Activated T-cell treated with anti-CD3 and anti-CD28 coated beads, Interleukin-2, amount 50 U/mL, for 24 hours (primary cell): ENCODE data around the gene RIPK1.
"Not testable (repeated sequence)": the region's sequence is repeated elsewhere in the genome, so short reads cannot be mapped to it uniquely, and the experiment has no call there.

ENCODE experiments used
- DNase-seq: peaks from one replicate; pipeline ENCODE4 v3.0.0-alpha.2; 2020
- H3K27ac Mint-ChIP-seq: 2 replicates; pipeline ENCODE4 v1.8.0; 2020; ENCODE audit warnings: mild to moderate bottlenecking, mixed read lengths
- H3K27me3 Mint-ChIP-seq: 2 replicates; pipeline ENCODE4 v1.8.0; 2020; ENCODE audit warnings: mixed read lengths
- H3K36me3 Mint-ChIP-seq: 2 replicates; pipeline ENCODE4 v1.8.0; 2020; ENCODE audit warnings: low read depth, mixed read lengths
- H3K4me1 Mint-ChIP-seq: 2 replicates; pipeline ENCODE4 v1.8.0; 2020; ENCODE audit warnings: low read depth, mixed read lengths
- H3K4me3 Mint-ChIP-seq: 2 replicates; pipeline ENCODE4 v1.8.0; 2020; ENCODE audit warnings: mild to moderate bottlenecking, moderate library complexity, mixed read lengths
- H3K9me3 Mint-ChIP-seq: 2 replicates; pipeline ENCODE4 v1.8.0; 2020; ENCODE audit warnings: mixed read lengths

Gene RIPK1

DNA sequence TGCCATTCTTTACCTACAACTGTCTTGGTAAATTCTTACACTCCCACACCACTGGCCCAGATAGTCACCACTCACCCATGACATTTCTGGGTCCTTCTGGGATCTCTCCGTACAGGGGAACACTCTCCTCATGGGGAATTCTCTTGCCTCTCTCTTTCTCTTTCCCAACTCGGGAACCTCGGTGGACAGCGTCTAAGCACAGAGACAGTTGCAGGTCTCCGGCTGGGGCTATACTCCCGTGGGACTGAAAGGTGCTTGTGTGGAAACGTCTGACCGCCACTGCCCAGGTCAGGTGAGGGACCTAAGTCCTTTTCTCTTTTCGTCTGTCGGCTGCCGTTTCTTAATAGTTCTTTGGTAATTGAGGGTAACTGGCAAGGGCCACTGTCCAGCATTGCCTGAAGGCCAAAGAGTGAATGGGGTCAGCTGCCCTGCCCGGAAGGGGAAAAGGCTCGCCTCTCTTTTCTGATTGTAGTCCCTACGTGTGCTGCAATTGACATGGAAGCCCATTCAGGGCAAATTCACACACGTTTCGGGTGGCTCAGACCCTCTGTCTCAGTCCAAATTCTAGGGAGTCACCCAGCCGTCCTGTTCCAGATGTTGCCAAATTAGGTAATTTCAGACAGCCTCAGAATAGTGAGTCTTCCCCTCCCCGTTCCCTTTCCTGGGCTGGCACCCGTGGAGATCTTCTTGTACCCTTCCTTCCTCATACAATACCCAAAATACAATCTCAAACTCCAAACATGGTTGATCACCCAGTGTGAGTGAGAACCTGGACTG is 31.2 kb upstream of the RIPK1 start:
- Mint-ChIP-seq H3K4me3 (no peak overlapping the region), H3K36me3 (no peaks in the 10 kb centered on the region), H3K9me3 (no peaks in the 10 kb centered on the region), H3K27ac (no peak overlapping the region), H3K4me1 (no peaks in the 10 kb centered on the region), H3K27me3 (no peaks in the 10 kb centered on the region)
- no peak for DNase-seq

DNA sequence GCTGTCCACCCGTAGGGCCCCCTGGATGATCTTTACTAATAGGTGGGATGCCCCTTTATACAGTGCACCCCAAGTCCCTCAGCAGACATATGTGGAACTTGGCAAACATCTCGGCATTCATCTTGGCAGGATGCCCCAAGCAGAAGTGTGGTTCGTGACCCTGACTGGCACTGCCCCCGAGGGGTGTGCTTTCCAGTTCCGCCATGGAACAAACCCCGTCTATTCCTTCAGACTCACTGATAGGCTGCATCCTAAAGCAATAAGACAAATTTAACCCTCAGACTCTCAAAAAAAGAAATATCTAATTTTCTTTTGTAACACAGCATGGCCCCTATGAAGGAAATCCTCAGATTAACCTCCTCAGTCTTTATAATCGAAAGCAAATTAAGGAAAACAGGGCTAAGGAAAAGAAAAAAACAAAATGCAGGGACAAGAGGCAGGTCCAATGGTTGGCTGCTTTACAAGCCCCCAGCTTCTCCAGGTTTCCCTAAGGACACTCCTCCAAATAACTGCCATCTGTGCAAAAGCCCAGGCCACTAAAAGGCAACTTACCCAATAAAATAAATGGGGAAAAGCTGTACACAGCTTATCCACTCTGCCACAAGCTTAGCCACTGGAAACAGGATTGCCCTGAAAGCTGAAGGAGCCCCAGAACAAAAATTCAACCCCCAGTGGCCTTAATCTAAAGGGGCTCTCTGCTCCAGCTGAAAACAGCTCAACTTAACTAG is 30.5 kb upstream of the RIPK1 start:
- DNase-seq: no peak
- H3K27ac Mint-ChIP-seq: no peak overlapping the region
- no peaks in the 10 kb centered on the region for H3K36me3 Mint-ChIP-seq
- H3K9me3 Mint-ChIP-seq: no peaks in the 10 kb centered on the region
- no peaks in the 10 kb centered on the region for H3K4me1 Mint-ChIP-seq
- H3K27me3 Mint-ChIP-seq: no peaks in the 10 kb centered on the region
- no peak overlapping the region for H3K4me3 Mint-ChIP-seq

DNA sequence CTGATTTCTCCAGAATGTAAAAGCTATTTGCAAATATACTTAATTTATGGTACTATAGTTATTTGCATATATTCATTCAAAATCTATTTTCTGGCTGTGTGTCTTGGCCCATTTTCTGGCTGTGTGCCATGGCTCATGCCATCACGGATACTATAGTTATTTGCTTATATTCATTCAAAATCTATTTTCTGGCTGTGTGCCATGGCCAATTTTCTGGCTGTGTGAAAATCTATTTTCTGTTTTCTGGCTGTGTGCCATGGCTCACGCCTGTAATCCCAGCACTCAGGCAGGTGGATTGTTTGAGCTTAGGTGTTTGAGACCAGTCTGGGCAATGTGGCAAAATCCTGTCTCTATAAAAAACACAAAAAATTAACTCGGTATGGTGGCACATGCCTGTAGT is 28.9 kb upstream of the RIPK1 start:
- H3K27ac Mint-ChIP-seq: no peak overlapping the region
- no peaks in the 10 kb centered on the region for H3K27me3 Mint-ChIP-seq
- no peaks in the 10 kb centered on the region for H3K4me1 Mint-ChIP-seq
- H3K36me3 Mint-ChIP-seq: no peaks in the 10 kb centered on the region
- DNase-seq: no peak
- no peak overlapping the region for H3K4me3 Mint-ChIP-seq
- H3K9me3 Mint-ChIP-seq: no peaks in the 10 kb centered on the region

- H3K4me1 Mint-ChIP-seq: no peaks in the 10 kb centered on the region
- H3K9me3 Mint-ChIP-seq: no peaks in the 10 kb centered on the region
- no peaks in the 10 kb centered on the region for H3K27me3 Mint-ChIP-seq
- H3K4me3 Mint-ChIP-seq: no peak overlapping the region
- no peak overlapping the region for H3K27ac Mint-ChIP-seq
- no peak for DNase-seq
- no peaks in the 10 kb centered on the region for H3K36me3 Mint-ChIP-seq
Observed at GRCh38 chr6:3041147-3041546, 27.1 kb upstream of the RIPK1 start.

DNA sequence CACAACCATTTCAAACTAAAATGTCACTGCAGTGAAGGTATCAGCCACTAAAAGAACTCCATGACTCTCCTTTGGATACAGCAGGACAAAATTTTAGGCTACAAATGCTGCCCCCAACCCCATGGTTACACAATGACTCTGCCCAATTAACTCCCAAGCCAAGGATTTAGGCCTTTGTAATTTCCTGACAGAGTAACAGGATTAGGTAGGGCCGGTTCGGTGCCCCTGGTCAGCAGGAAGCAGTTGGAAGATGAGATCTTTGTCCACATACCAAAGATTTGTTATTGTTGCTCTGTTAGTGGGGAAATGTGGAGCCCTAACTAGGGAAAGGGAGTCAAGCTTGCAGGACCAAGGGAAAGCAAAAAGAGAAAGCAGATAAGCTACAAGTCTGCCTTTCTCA is 26.7 kb upstream of the RIPK1 start:
- no peaks in the 10 kb centered on the region for H3K4me1 Mint-ChIP-seq

GRCh38 chr6:3045369-3045768 is 22.9 kb upstream of the RIPK1 start:
- H3K36me3 Mint-ChIP-seq: no peaks in the 10 kb centered on the region
- H3K4me3 Mint-ChIP-seq: no peak overlapping the region
- no peak for DNase-seq
- H3K4me1 Mint-ChIP-seq: no peaks in the 10 kb centered on the region
- H3K27me3 Mint-ChIP-seq: no peaks in the 10 kb centered on the region
- H3K27ac Mint-ChIP-seq: no peak overlapping the region
- H3K9me3 Mint-ChIP-seq: no peaks in the 10 kb centered on the region

More for the DNA sequence above, 26.7 kb upstream of the RIPK1 start:
- no peak overlapping the region for H3K4me3 Mint-ChIP-seq
- no peak overlapping the region for H3K27ac Mint-ChIP-seq
- no peaks in the 10 kb centered on the region for H3K36me3 Mint-ChIP-seq
- H3K9me3 Mint-ChIP-seq: no peaks in the 10 kb centered on the region
- DNase-seq: no peak
- H3K27me3 Mint-ChIP-seq: no peaks in the 10 kb centered on the region

DNA sequence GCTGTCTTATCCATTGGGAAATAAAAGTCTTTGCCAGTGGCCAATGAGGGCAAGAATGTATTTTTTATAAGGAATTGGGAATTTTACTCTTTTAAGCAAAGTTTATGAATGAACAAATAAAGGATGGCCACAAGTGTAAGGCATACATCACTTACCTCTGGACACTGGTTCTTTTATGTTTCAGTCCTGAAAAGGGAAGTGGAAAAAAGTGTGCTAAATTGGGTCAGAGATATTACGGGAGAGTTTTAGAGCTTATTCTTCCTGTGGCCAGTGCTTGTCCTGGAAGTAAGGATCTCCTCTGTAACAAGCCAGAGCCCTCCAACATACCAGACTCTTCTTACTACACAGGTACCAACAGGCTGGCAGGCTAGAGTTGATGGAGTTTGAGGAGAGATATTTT is 22.5 kb upstream of the RIPK1 start:
- Mint-ChIP-seq H3K4me1 (no peaks in the 10 kb centered on the region), H3K9me3 (no peaks in the 10 kb centered on the region), H3K27me3 (no peaks in the 10 kb centered on the region), H3K27ac (no peak overlapping the region), H3K4me3 (no peak overlapping the region), H3K36me3 (no peaks in the 10 kb centered on the region)
- DNase-seq: no peak

GRCh38 chr6:3046295-3046694 is 22.0 kb upstream of the RIPK1 start:
- Mint-ChIP-seq H3K27me3 (no peaks in the 10 kb centered on the region), H3K4me3 (no peak overlapping the region), H3K4me1 (no peaks in the 10 kb centered on the region), H3K36me3 (no peaks in the 10 kb centered on the region), H3K9me3 (no peaks in the 10 kb centered on the region), H3K27ac (no peak overlapping the region)
- DNase-seq: no peak

- DNase-seq, H3K4me1 Mint-ChIP-seq, H3K27ac Mint-ChIP-seq, H3K27me3 Mint-ChIP-seq, H3K4me3 Mint-ChIP-seq, H3K9me3 Mint-ChIP-seq, H3K36me3 Mint-ChIP-seq: not testable (repeated sequence)
Observed at GRCh38 chr6:3048009-3048408, 20.3 kb upstream of the RIPK1 start.

DNA sequence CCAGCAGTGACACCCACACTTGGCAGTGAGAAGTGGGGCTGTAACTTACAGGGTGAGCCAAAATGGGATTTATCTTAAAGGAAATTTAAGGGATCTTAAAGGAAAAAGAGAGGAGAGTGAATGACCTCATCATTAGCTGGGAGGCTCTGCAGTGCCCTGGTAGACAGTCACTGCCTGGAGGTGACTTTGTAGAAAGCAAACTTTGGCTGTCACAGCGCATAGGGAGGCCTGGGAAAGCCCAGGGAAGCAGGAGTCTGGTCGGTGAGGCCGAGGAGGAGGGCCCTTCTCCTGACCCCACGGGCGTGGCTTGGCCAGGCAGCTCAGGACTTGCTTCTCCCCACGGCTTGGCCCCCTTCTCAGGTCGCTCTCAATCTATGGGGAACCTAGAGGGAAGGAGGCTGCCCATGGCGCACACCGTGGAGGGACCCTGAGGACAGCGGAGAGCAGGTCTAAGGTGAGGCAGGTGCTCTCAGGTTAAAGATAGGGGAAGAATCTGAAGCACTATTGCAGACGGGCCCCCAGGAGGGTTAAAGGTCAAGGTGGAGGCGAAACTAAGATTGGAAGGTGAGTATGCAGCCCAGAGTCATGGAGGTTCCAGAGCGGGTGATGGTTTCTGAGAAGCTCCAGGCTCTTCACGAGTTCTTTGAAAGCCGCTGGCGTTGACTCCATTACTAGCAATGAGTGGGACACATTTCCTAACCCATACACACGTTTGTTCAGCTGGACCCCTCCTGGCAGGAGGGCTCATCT is 15.6 kb upstream of the RIPK1 start:
- H3K36me3 Mint-ChIP-seq: no peaks in the 10 kb centered on the region
- H3K4me1 Mint-ChIP-seq: peaks cover 20% of the 10 kb centered on the region
- no peak for DNase-seq
- no peaks in the 10 kb centered on the region for H3K27me3 Mint-ChIP-seq
- H3K4me3 Mint-ChIP-seq: peak overlapping the region; percentile 74
- peak overlapping the region; percentile 44 for H3K27ac Mint-ChIP-seq
- H3K9me3 Mint-ChIP-seq: no peaks in the 10 kb centered on the region

- DNase-seq: no peak
- peak overlapping the region; percentile 74 for H3K4me3 Mint-ChIP-seq
- no peaks in the 10 kb centered on the region for H3K9me3 Mint-ChIP-seq
- H3K27me3 Mint-ChIP-seq: no peaks in the 10 kb centered on the region
- H3K36me3 Mint-ChIP-seq: no peaks in the 10 kb centered on the region
- H3K4me1 Mint-ChIP-seq: peaks cover 20% of the 10 kb centered on the region
- H3K27ac Mint-ChIP-seq: peak overlapping the region; percentile 72
Observed at GRCh38 chr6:3053231-3053508, 15.1 kb upstream of the RIPK1 start.

DNA sequence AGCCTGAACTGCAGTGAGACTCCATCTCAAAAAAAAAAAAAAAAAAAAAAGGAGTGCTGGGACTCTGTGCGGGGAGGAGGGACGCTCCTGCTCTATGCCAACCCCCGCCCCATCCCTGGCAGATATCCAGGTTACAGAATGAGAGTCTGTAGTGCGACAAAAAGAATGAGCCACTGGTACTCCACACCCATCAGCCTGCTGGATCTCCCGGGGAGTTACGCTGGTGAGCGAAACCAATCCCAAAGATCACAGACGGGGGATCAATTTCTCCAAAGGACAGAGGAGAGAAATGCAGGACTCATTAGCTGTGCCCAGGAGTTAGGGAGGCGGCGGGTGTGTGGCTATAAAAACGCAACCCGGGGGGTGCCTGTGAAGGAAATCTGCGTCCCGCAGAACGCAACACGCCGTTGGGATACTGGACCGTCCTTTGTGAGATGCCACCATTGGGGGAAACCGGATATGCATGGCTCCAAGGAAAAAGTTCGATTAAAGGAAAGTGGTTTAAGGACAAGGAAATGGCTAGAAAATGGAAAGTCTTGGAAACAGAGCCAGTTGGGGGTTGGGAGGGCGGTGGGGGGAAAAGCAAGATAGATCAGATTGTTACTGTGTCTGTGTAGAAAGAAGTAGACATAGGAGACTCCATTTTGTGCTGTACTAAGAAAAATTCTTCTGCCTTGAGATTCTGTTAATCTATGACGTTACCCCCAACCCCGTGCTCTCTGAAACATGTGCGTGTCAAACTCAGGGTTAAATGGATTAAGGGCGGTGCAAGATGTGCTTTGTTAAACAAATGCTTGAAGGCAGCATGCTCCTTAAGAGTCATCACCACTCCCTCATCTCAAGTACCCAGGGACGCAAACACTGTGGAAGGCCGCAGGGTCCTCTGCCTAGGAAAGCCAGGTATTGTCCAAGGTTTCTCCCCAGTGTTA is 13.8 kb upstream of the RIPK1 start:
- H3K9me3 Mint-ChIP-seq, H3K27ac Mint-ChIP-seq: not testable (repeated sequence)

DNA sequence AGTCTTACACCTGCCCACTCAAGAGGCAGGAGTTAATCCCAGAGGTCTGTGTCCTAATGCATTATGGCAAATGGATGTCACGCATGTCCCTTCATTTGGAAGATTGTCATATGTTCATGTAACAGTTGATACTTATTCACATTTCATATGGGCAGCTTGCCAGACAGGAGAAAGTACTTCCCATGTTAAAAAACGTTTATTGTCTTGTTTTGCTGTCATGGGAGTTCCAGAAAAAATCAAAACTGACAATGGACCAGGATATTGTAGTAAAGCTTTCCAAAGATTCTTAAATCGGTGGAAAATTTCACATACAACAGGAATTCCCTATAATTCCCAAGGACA is 13.2 kb upstream of the RIPK1 start:
- H3K36me3 Mint-ChIP-seq, H3K4me3 Mint-ChIP-seq: not testable (repeated sequence)

More for the DNA sequence above, 13.8 kb upstream of the RIPK1 start:
- peak overlapping the region; percentile 74 for H3K4me3 Mint-ChIP-seq
- not testable (repeated sequence) for H3K27me3 Mint-ChIP-seq, DNase-seq, H3K36me3 Mint-ChIP-seq
- H3K4me1 Mint-ChIP-seq: peaks cover 25% of the 10 kb centered on the region

DNA sequence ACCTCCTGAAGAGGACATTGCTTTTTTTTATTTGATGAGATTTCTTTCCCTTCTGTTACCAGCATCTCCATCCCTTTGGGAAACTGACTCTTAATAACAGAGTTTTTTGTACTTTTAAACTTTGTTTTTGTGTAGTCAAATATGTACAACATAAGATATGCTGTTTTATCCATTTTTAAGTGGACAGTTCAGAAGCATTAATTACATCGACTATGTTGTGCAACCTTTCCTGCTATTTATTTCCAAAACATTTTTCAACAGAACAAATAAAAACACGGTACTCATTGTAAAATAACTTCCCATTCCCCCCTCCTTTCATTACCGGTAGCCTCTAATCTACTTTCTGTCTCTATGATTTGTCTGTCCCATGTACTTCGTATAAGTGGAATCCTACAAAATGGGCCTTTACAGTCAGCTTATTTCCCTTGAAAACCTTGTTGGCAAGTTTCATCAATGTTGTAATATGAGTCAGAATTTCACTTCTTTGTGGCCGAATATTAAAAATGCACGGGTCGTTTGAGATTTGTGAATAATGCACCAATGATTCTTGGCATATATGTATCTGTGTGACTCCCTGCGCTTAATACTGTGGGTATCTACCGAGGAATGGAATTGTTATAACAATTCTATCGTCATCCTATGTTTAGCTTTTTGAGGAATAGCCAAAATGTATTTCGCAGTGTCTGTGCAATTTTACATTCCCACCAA is 11.1 kb upstream of the RIPK1 start:
- Mint-ChIP-seq H3K4me1 (peaks cover 31% of the 10 kb centered on the region), H3K9me3 (no peaks in the 10 kb centered on the region), H3K27me3 (no peaks in the 10 kb centered on the region), H3K27ac (no peak overlapping the region), H3K36me3 (no peaks in the 10 kb centered on the region), H3K4me3 (no peak overlapping the region)
- no peak for DNase-seq

More for the DNA sequence above, 13.2 kb upstream of the RIPK1 start:
- not testable (repeated sequence) for H3K27ac Mint-ChIP-seq, DNase-seq, H3K9me3 Mint-ChIP-seq, H3K27me3 Mint-ChIP-seq
- peaks cover 25% of the 10 kb centered on the region for H3K4me1 Mint-ChIP-seq
